ENCODE results near the gene CPED1.
"Not testable (repeated sequence)": the region's sequence is repeated elsewhere in the genome, so short reads cannot be mapped to it uniquely, and the experiment has no call there.

CPED1 gene

DNA sequence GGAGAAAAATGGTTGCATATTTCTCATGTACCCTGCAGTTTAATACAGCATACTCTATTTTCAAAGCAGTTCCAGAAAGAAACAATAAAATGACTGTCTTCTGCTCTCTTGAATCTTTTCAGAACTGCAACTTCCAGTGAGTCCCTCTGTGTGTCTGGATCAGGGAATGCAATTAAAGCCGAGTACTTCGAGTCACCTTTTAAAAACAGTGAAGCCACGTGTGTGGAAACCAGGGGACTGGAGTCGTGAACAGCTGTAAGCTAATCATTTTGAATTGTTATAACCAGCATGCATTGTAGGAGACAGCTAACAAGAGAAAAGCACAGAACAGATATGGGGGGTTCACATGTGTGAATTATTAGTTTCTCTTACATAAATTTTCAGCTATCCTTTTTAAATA lies 109.1 kb downstream of the CPED1 start:
- DNase-seq (ENCODE audit: low read depth), result no peak

GRCh38 chr7:121099572-121099971 lies 111.1 kb downstream of the CPED1 start:
- DNase-seq (ENCODE audit: low read depth), result no peak

- DNase-seq (ENCODE audit: low read depth), result no peak
Observed at GRCh38 chr7:121101083-121101482, 112.6 kb downstream of the CPED1 start.

- no peak for DNase-seq (ENCODE audit: low read depth)
Observed at GRCh38 chr7:121101621-121102020, 113.1 kb downstream of the CPED1 start.

DNA sequence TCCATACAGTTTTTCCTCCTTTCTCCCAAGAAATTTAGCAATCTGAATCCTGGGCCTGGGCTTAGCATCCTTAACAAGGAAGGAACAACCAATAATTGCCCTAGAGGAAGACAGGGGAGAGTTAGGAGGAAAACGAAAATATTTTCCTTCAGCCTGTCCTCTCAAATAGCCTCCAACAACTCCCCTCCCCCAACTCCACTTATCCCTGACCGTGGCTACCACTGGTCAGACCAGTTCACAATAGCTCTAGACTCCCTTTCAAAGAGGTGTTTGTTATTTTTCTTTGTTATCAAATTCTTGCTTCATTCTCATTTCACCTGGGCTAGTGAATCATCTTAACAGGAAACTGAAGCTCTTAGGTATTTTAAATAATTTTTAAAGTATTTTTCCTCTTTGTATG lies 114.1 kb downstream of the CPED1 start:
- DNase-seq (ENCODE audit: low read depth), result no peak

DNA sequence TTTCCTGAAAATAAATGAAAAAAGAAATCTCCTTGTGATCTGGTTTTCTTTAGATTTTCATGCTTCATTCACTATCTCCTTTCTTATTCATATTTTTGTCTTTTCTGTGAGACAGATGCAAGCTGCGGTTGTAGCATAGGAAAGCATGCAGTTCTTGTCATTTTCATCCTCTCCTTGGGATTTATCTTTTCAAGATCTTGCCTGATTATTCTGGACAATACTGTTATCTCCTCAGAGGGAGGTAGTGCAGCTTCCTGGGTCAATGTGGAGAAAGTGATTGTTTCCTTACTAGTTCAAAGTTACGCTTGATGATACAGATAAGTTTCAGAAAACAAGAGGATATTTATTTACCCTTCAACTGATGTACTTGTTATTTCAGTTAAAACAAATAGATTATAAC lies 114.6 kb downstream of the CPED1 start:
- DNase-seq (ENCODE audit: low read depth), result no peak

DNA sequence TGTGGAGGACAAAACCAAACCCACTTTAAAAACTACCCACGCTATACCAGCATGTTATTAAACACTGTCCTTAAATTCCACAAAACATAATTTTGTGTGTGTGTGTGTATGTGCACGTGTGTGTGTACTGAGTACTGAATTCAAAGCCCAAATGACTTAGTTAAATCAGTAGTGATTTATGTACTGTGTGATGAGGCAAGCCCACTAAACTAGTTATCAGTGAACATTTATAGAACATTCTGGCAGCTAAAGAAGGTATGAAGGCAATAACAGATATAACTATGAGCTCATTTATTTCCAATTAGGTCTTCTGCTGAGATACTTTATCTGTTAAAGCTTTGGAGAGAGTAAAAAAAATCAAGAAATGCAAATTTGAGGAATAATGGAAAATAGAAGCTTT lies 115.1 kb downstream of the CPED1 start:
- no peak for DNase-seq (ENCODE audit: low read depth)

DNA sequence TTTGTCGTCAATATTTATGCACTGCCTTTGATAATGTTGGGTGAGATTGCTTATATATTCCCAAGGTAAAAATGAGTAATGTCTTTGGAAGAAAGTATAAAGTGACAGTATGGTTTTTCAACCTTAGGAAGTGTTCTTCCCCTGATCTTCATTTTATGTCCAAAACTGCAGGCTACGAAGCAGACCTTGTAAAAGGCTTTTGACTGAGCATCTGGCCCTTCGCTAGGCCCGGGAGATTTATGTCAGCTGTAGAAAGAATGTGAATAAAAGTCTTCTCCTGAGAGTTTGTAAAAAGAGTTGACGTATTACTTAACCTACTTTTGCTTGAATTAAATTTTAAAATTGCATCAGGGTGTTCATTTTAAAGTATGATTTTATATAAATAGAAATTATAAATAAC lies 116.8 kb downstream of the CPED1 start:
- DNase-seq (ENCODE audit: low read depth), result no peak

GRCh38 chr7:121107923-121108498 lies 119.5 kb downstream of the CPED1 start:
- DNase-seq (ENCODE audit: low read depth), result no peak

DNA sequence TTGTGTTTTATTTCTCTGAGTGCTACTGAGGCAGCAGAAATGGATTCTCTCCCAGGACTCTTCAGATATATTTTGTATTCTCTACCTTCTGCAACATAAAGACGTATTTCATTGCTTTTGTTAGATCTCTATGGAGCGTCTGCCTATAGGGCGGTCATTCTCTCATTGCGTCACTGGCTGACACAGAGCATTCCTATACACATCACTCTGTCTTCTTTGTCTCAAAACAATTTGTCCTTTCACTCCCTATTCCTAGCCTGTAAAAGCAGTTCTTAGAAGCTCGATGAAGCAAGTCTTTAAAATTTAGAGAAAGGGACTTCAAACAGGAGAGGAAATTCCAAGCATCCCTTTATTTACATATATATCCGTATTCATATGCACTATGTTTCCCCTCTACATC lies 120.6 kb downstream of the CPED1 start:
- no peak for DNase-seq (ENCODE audit: low read depth)

DNA sequence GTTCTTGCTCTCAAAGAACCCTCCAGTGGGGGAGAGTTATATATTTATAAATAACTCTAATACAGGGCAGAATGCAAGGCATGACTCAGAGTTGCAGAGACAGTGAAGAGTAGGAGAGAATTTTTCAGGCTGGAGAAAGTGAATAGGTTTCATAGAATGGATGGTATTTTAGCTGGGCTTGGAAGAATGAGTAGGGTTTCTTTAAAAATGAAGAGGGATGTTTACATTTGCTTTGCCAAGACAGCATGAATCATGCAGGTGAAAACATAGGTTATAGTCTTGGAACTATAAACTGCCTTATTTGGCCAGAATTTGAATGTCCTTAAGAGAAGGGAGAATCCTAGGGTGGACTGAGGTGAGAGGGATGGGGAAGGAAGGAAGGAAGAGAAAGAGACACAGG lies 124.8 kb downstream of the CPED1 start:
- no peak for DNase-seq (ENCODE audit: low read depth)

DNA sequence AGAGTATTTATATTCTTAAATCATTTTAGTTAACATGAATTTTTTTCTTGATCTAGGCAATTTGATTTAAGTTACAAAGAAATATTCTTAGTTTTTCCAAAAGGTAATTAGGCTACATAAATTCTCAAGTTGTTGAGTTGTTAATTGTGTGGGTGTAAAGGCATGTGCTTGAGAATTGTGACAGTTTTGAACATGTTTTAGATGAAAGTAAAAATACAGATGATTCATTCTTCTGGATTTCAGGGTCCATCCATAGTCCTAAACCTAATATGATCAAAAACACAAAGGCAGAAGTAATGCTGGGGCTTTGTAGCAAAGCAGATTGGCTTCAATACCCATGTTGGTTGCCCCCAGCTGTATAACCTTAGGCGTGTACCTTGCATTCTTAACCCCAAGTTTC lies 127.9 kb downstream of the CPED1 start:
- no peak for DNase-seq (ENCODE audit: low read depth)

- DNase-seq (ENCODE audit: low read depth), result no peak
Observed at GRCh38 chr7:121119047-121119446, 130.5 kb downstream of the CPED1 start.

- no peak for DNase-seq (ENCODE audit: low read depth)
Observed at GRCh38 chr7:121123032-121123431, 134.5 kb downstream of the CPED1 start.

DNA sequence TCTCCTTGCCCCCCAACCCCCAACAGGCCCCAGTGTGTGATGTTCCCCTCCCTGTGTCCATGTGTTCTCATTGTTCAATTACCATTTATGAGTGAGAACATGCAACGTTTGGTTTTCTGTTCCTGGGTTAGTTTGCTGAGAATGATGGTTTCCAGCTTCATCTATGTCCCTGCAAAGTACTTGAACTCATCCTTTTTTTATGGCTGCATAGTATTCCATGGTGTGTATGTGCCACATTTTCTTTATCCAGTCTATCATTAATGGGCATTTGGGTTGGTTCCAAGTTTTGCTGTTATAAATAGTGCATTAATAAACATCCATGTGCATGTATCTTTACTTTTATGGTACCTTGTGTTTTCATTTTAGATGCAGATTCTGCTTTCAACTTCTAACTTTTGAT lies 136.9 kb downstream of the CPED1 start:
- not testable (repeated sequence) for DNase-seq (ENCODE audit: low read depth)

GRCh38 chr7:121126201-121126600 lies 137.7 kb downstream of the CPED1 start:
- no peak for DNase-seq (ENCODE audit: low read depth)

DNA sequence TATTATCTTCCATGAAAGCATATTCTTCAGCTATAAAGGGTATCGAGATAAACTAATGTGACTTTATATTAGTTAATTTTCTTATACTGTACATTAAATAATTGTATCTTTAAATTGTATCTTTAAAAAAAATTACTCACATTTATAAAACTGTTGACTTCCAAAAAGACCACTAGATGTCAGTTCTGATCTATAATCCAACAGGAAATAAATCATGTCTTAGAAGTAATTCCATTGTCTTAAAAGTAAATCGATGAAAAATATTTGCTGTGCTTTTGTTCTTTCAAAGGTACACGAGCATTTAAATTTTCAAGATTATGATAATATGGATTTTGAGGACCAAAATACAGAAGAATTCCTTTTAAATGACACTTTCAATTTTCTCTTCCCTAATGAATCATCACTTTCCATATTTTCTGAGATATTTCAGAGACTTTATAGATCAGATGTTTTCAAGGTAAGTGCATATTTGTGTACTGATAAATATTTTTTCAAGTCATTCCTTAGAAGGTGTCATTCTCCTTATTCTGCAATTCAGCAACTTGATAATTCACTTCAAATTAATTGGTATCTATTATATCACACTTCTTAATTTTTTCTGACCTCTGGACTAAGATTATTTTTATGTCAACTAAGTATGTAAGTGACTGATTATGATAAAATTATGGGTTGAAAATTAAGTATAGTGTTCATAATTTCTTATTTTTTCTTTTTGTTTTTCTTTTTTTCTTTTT lies 138.5 kb downstream of the CPED1 start:
- DNase-seq (ENCODE audit: low read depth), result no peak

DNA sequence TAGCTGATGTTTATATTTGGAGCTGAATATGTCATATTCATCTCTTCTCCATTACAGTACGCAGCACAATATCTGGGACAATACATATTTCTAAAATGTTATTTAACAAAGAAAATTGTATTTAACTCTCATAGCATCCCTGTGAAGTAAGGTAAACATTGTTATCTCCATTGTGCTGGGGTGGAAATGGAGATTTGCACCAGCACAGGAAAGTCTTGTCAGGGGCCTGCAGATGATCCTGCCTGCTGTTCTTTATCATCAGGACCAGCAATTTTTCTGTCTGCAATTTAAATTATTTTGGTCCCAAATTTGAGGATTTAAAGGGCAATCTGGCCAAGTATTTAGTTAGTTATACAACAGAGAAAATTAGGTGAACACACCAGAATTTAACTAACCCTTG lies 144.4 kb downstream of the CPED1 start:
- no peak for DNase-seq (ENCODE audit: low read depth)

GRCh38 chr7:121133444-121133843 lies 144.9 kb downstream of the CPED1 start:
- no peak for DNase-seq (ENCODE audit: low read depth)

GRCh38 chr7:121137580-121137979 lies 149.1 kb downstream of the CPED1 start:
- no peak for DNase-seq (ENCODE audit: low read depth)

GRCh38 chr7:121138262-121138933 lies 149.9 kb downstream of the CPED1 start:
- DNase-seq (ENCODE audit: low read depth), result no peak

- no peak for DNase-seq (ENCODE audit: low read depth)
Observed at GRCh38 chr7:121139427-121139826, 150.9 kb downstream of the CPED1 start.

DNA sequence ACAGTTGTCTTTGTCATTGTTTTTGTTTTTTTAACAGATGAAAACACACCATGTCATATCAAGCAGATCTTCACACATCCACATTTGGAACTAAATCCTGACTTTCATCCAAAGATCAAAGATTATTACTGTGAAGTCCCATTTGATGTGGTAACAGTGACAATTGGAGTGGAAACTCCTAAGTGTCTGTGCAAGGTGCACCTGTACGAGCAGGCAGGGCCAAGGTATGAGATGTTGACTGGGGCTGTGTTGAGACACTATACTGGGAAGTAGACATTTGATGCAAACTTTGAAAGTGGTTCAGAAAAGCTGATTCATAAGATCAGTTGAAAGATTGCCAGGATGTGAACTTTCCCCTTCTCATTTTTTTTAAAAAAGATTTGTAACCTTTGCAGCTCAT lies 152.3 kb downstream of the CPED1 start:
- no peak for DNase-seq (ENCODE audit: low read depth)
